Type B pancreatic cell (in vitro differentiated cells): ENCODE measurements around the gene RAD50. TPM values are rescaled to one million over a fixed set of nuclear protein-coding genes. Genes with fewer than 3 reads are reported as not detected.

Experiments used
- DNase-seq: peaks from one replicate; pipeline ENCODE4 v3.0.0; 2021; ENCODE audit warnings: mixed read lengths; ENCODE audit not compliant: unreplicated experiment; ENCODE audit errors: extremely low spot score
- H3K27ac Mint-ChIP-seq: 2 replicates; pipeline ENCODE4 v1.8.0; 2021; ENCODE audit warnings: mild to moderate bottlenecking, mixed read lengths
- H3K27me3 Mint-ChIP-seq: 2 replicates; pipeline ENCODE4 v1.8.0; 2021; ENCODE audit warnings: mixed read lengths
- H3K36me3 Mint-ChIP-seq: 2 replicates; pipeline ENCODE4 v1.8.0; 2021; ENCODE audit warnings: mixed read lengths
- H3K4me1 Mint-ChIP-seq: one replicate; pipeline ENCODE4 v1.8.0; 2021; ENCODE audit warnings: mixed read lengths; ENCODE audit not compliant: unreplicated experiment
- H3K4me3 Mint-ChIP-seq: 2 replicates; pipeline ENCODE4 v1.8.0; 2021; ENCODE audit warnings: mild to moderate bottlenecking, mixed read lengths
- H3K9me3 Mint-ChIP-seq: 2 replicates; pipeline ENCODE4 v1.8.0; 2021; ENCODE audit warnings: mixed read lengths
- total RNA-seq: library from RNA; stranded (reverse); gene quantifications from 2 replicates; pipeline ENCODE4 v1.2.1, GENCODE V29; 2021; ENCODE audit warnings: low replicate concordance
- TF ChIP-seq, protein P1 (sequence below): fragments of 200-600 bp; sonication (generic); conservative IDR thresholded peaks from 2 replicates; pipeline ENCODE4 v1.5.0; 2021; ENCODE audit warnings: antibody characterized with exemption, mild to moderate bottlenecking

Gene RAD50
- total RNA-seq, 1 donor from 2014 or later, result 41.3 TPM

DNA sequence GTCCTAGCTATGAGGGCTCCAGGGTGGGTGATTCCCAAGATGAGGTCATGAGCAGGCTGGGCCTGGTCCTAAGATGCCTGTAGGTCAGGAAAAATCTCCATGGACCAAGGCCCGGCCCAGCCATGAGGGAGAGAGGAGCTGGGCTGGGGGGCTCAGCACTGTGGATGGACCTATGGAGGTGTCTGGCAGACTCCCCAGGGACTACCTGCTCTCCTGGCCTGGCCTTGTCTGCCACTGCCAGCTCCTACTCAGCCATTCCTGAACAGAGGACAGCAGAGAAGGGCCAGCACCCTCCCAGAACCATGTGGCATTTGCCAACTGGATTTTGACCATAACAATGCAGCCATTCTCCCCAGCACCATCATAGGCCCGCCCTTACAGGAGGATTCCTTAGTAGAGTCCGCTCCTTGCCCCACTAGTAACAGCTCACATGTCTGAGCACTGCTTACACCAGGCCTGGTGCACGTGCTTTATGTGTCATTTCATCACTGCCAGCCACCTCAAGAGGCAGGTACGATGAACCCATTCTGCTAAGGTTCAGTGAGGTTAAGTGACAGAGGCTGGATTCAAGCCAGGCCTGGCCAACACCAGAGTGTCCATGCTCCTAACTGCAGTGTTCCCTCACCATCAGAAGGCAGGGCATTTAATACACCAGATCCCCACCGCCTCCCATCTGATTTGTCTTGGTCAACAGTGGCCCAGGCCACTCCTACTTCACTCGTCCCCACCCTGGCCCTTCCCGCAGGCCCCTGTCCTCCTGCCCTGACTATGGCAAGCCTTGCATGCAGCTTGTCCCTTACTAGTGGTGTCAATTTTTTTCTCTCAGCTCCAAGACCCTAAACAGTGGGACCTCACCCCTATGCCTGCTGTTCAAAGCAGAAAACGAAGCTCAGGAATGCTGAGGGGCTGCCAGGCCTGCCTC, 101.9 kb downstream of the RAD50 start:
- Mint-ChIP-seq H3K27me3 (peaks cover 39% of the 10 kb centered on the region), H3K36me3 (no peaks in the 10 kb centered on the region), H3K4me3 (peak overlapping the region; percentile 57), H3K27ac (no peak overlapping the region), H3K4me1 (peaks cover 5% of the 10 kb centered on the region), H3K9me3 (no peaks in the 10 kb centered on the region)
- no peak for DNase-seq
- TF ChIP-seq, protein P1, sequence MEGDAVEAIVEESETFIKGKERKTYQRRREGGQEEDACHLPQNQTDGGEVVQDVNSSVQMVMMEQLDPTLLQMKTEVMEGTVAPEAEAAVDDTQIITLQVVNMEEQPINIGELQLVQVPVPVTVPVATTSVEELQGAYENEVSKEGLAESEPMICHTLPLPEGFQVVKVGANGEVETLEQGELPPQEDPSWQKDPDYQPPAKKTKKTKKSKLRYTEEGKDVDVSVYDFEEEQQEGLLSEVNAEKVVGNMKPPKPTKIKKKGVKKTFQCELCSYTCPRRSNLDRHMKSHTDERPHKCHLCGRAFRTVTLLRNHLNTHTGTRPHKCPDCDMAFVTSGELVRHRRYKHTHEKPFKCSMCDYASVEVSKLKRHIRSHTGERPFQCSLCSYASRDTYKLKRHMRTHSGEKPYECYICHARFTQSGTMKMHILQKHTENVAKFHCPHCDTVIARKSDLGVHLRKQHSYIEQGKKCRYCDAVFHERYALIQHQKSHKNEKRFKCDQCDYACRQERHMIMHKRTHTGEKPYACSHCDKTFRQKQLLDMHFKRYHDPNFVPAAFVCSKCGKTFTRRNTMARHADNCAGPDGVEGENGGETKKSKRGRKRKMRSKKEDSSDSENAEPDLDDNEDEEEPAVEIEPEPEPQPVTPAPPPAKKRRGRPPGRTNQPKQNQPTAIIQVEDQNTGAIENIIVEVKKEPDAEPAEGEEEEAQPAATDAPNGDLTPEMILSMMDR, result no peak

- H3K27me3 Mint-ChIP-seq, result peaks cover 26% of the 10 kb centered on the region
- no peak for DNase-seq
- TF ChIP-seq, protein P1, result no peak
- H3K9me3 Mint-ChIP-seq, result no peaks in the 10 kb centered on the region
- H3K36me3 Mint-ChIP-seq, result no peaks in the 10 kb centered on the region
- peaks cover 11% of the 10 kb centered on the region for H3K4me1 Mint-ChIP-seq
- no peak overlapping the region for H3K27ac Mint-ChIP-seq
- no peak overlapping the region for H3K4me3 Mint-ChIP-seq
Observed at GRCh38 chr5:132659598-132660493, 103.1 kb downstream of the RAD50 start.

- Mint-ChIP-seq H3K4me3 (no peak overlapping the region), H3K27ac (no peak overlapping the region), H3K9me3 (no peaks in the 10 kb centered on the region), H3K4me1 (peaks cover 11% of the 10 kb centered on the region), H3K27me3 (peaks cover 16% of the 10 kb centered on the region), H3K36me3 (no peaks in the 10 kb centered on the region)
- no peak for DNase-seq
- TF ChIP-seq, protein P1, result no peak
Observed at GRCh38 chr5:132661231-132662003, 104.6 kb downstream of the RAD50 start.

- H3K9me3 Mint-ChIP-seq, result no peaks in the 10 kb centered on the region
- TF ChIP-seq, protein P1, result no peak
- no peak overlapping the region for H3K4me3 Mint-ChIP-seq
- peaks cover 11% of the 10 kb centered on the region for H3K27me3 Mint-ChIP-seq
- no peak overlapping the region for H3K27ac Mint-ChIP-seq
- DNase-seq, result no peak
- no peaks in the 10 kb centered on the region for H3K36me3 Mint-ChIP-seq
- H3K4me1 Mint-ChIP-seq, result peaks cover 15% of the 10 kb centered on the region
Observed at GRCh38 chr5:132662004-132662401, 105.2 kb downstream of the RAD50 start.
